ENCODE data around the gene SYNPO2. TPM values are rescaled to one million over a fixed set of nuclear protein-coding genes. Genes with fewer than 3 reads are reported as not detected.

The SYNPO2 gene
- total RNA-seq, 1 experiment from 2014 or later: 0.26 TPM

GRCh38 chr4:118904418-118904817 is 15.8 kb downstream of the SYNPO2 start:
- POLR2A ChIA-PET (ENCODE audit: low non-redundant PET): no interaction called here
- TF ChIP-seq CTCF (conservative IDR thresholded peaks at IDR 0.05; ENCODE audit: low read depth, low read length) (no peak), EZH2 (IDR thresholded peaks at IDR 0.05; ENCODE audit: borderline replicate concordance, low read depth, low read length, poor library complexity, severe bottlenecking) (no peak)
- no peak for DNase-seq (ENCODE audit: low spot score)
- no peaks in the 10 kb centered on the region for H3K27me3 ChIP-seq (replicated peaks; ENCODE audit: insufficient read depth, low read depth, low read length, poor library complexity)
- CTCF ChIA-PET: no interaction called here
- no peaks in the 10 kb centered on the region for H3K9me3 ChIP-seq (ENCODE audit: low read depth, low read length, poor library complexity, severe bottlenecking)
- no peaks in the 10 kb centered on the region for H3K36me3 ChIP-seq (ENCODE audit: insufficient read depth, low read length, poor library complexity, severe bottlenecking)
- no peak overlapping the region for H3K27ac ChIP-seq (ENCODE audit: low read depth, low read length, poor library complexity, severe bottlenecking)
- intact Hi-C loops (cut with micrococcal nuclease; ENCODE audit: unreplicated experiment): no loop called here
- H3K4me1 ChIP-seq (ENCODE audit: insufficient read depth, low read length, poor library complexity, severe bottlenecking): no peaks in the 10 kb centered on the region
- BruUV-seq (replicated peaks): no TSS peak
- H3K4me3 ChIP-seq (ENCODE audit: low read depth, low read length, poor library complexity, severe bottlenecking): no peak overlapping the region

GRCh38 chr4:118904935-118905334 is 16.3 kb downstream of the SYNPO2 start:
- Histone ChIP-seq H3K4me3 (ENCODE audit: low read depth, low read length, poor library complexity, severe bottlenecking) (no peak overlapping the region), H3K4me1 (ENCODE audit: insufficient read depth, low read length, poor library complexity, severe bottlenecking) (no peaks in the 10 kb centered on the region), H3K36me3 (ENCODE audit: insufficient read depth, low read length, poor library complexity, severe bottlenecking) (no peaks in the 10 kb centered on the region), H3K27ac (ENCODE audit: low read depth, low read length, poor library complexity, severe bottlenecking) (no peak overlapping the region), H3K9me3 (ENCODE audit: low read depth, low read length, poor library complexity, severe bottlenecking) (no peaks in the 10 kb centered on the region), H3K27me3 (replicated peaks; ENCODE audit: insufficient read depth, low read depth, low read length, poor library complexity) (no peaks in the 10 kb centered on the region)
- intact Hi-C loops (cut with micrococcal nuclease; ENCODE audit: unreplicated experiment): no loop called here
- ChIA-PET POLR2A (ENCODE audit: low non-redundant PET) (interaction anchor here (0.6 kb wide), 1 partner anchor 21 kb away, joined by 3 read pairs; no protein-coding TSS in a partner anchor), CTCF (no interaction called here)
- BruUV-seq (replicated peaks): no TSS peak
- TF ChIP-seq CTCF (conservative IDR thresholded peaks at IDR 0.05; ENCODE audit: low read depth, low read length) (no peak), EZH2 (IDR thresholded peaks at IDR 0.05; ENCODE audit: borderline replicate concordance, low read depth, low read length, poor library complexity, severe bottlenecking) (no peak)
- DNase-seq (ENCODE audit: low spot score): no peak

GRCh38 chr4:118905566-118905965 is 16.9 kb downstream of the SYNPO2 start:
- Histone ChIP-seq H3K4me1 (ENCODE audit: insufficient read depth, low read length, poor library complexity, severe bottlenecking) (no peaks in the 10 kb centered on the region), H3K36me3 (ENCODE audit: insufficient read depth, low read length, poor library complexity, severe bottlenecking) (no peaks in the 10 kb centered on the region), H3K9me3 (ENCODE audit: low read depth, low read length, poor library complexity, severe bottlenecking) (no peaks in the 10 kb centered on the region), H3K27me3 (replicated peaks; ENCODE audit: insufficient read depth, low read depth, low read length, poor library complexity) (no peaks in the 10 kb centered on the region), H3K27ac (ENCODE audit: low read depth, low read length, poor library complexity, severe bottlenecking) (no peak overlapping the region), H3K4me3 (ENCODE audit: low read depth, low read length, poor library complexity, severe bottlenecking) (no peak overlapping the region)
- TF ChIP-seq CTCF (conservative IDR thresholded peaks at IDR 0.05; ENCODE audit: low read depth, low read length) (no peak), EZH2 (IDR thresholded peaks at IDR 0.05; ENCODE audit: borderline replicate concordance, low read depth, low read length, poor library complexity, severe bottlenecking) (no peak)
- POLR2A ChIA-PET (ENCODE audit: low non-redundant PET): interaction anchor here (0.6 kb wide), 1 partner anchor 21 kb away, joined by 3 read pairs; no protein-coding TSS in a partner anchor
- intact Hi-C loops (cut with micrococcal nuclease; ENCODE audit: unreplicated experiment): no loop called here
- BruUV-seq (replicated peaks): no TSS peak
- CTCF ChIA-PET: no interaction called here
- DNase-seq (ENCODE audit: low spot score): no peak

Data from A673 (cell line).